Kidney tubule cell (primary cell): ENCODE measurements around the gene FBXL2.

ENCODE experiments used
- DNase-seq: peaks from one replicate; pipeline ENCODE4 v3.0.0-alpha.2; 2018; ENCODE audit warnings: low spot score

The FBXL2 gene

GRCh38 chr3:33277193-33277882 lies at the start of gene FBXL2:
TSS of gene FBXL2 (plus strand) at chr3:33277442. CDS start at chr3:33277513, 71 bp downstream.
- DNase-seq = peak; percentile 86

GRCh38 chr3:33229066-33229465 lies 48.2 kb upstream of the FBXL2 start:
- DNase-seq = no peak

DNA sequence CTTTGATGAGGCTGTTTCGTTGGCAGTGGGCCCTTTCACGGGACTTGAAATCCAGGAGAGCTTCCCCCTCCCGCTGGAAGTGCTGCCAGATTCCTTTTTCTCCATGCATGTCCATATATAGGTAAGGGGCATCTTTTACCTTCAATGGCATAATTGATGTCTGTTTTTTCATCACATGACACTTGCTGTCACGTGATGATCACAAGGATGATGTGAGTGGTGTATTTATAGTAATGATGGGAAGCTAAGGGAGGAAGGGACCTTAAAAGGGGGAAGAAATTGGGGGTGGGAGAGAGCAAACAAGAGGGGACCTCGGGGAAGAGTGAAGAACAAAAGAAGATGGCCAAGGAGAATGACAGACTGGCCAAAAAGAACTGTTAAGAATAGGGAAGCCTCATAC lies 47.3 kb upstream of the FBXL2 start:
- DNase-seq = no peak

- DNase-seq = no peak
These were observed 45.3 kb upstream of the FBXL2 start for GRCh38 chr3:33231756-33232465.

GRCh38 chr3:33233884-33234283 lies 43.4 kb upstream of the FBXL2 start:
- no peak for DNase-seq

- DNase-seq = no peak
These were observed 41.2 kb upstream of the FBXL2 start for GRCh38 chr3:33236005-33236404.

GRCh38 chr3:33237439-33237838 lies 39.8 kb upstream of the FBXL2 start:
- DNase-seq = no peak

GRCh38 chr3:33238923-33239322 lies 38.3 kb upstream of the FBXL2 start:
- no peak for DNase-seq

- DNase-seq = no peak
These were observed 37.0 kb upstream of the FBXL2 start for GRCh38 chr3:33240261-33240660.

- no peak for DNase-seq
These were observed 30.5 kb upstream of the FBXL2 start for GRCh38 chr3:33246786-33247185.

DNA sequence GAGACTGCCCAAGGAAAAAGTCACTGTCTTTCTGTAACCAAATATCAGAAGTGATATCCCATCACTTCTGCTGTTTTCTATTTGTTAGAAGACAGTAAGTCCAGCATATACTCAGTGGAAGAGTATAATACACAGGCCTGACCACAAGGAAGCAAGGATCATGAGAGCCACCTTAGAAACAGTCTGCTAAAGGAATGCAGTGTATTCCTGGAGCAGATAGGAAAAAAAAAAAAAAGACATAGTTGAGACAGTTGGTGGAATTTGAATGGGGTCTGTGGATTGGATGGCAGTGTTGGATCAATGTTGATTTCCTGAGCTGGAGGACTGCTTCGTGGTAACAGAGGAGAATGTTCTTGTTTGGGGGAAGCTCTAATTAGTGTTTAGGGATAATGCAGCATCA lies 26.5 kb upstream of the FBXL2 start:
- no peak for DNase-seq

- no peak for DNase-seq
These were observed 21.0 kb upstream of the FBXL2 start for GRCh38 chr3:33256249-33256648.

DNA sequence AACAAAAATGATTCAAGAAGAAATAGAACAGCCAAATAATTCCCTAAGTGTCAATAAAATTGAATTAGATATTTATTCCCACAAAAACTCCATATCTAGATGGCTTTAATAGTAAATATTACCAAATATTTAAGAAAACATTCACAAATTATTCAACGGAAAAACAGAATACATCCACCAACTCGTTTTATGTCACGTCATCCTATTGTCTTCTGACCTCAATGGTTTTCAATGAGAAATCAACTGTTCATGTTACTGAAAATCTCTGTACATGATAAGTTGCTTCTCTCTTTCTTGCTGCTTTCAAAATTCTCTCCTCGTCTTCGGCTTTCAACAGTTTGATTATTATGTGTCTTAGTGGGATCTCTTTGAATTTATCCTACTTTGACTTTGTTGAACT lies 17.1 kb upstream of the FBXL2 start:
- DNase-seq = no peak

GRCh38 chr3:33269385-33269784 lies 7.9 kb upstream of the FBXL2 start:
- no peak for DNase-seq

GRCh38 chr3:33271324-33271723 lies 5.9 kb upstream of the FBXL2 start:
- DNase-seq = no peak

DNA sequence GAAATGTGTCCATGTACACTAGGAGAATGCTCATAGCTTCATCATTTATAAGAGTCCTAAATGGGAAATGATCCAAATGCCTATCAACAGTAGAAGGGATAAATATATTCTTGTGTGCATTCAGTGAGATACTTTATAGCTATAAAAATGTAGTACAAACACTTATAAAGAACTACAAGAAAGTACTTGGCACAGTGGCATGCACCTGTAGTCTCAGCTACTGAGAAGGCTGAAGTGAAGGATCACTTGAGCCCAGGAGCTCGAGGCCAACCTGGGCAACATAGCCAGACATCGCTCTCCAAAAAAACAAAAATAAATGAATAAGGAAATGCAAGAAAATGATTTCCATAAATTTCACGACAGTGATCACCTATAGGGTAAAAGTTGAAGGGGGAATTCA lies 3.6 kb upstream of the FBXL2 start:
- no peak for DNase-seq

DNA sequence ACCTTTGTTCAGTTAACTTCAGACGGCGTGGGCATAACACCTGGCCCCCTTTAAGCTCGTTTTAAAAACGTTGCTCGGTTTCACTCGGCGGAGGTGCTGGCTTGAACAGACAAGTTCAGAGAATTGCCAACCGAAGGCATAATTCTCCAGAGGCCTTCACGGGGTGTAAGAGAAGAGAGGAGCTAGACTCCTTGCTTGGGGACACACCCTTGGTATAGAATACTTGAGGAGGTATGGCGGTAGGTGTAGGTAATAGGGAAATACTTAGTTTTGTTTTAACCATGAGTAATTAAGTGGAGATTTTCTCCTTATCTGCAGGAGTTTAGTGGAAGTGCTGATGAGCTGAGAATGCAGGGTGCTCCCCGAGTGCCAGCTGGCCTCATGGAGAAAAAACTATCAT lies 921 bp downstream of the FBXL2 start:
- DNase-seq = peak; percentile 31

DNA sequence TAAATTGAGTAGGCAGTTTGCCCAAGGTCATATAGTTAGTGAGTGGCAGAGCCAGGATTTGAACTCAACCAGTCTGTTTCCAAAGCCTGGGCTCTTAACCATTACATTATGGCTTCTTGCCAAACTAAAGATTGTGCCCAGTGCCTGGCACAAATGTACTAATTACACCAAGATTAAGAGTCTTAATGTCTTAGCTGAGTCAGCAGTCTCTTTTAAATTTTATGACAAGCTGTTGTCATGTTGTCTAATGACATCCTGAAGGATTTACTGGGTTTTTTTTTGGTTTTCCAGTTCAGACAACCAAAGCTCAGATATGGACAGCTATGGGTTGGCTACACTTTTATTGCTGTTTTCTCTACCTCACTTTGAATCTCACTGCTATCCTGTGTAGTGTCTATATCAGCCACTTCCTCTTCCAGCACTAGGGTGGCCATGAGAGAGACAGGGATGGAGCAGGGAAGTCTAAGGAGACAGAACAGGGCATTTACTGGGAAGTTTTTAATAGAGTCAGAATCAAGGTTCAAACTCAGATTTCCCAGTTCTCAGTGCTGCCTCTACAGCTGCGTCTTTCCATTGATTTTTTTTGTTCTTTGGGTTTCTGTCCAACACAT lies 10.5 kb downstream of the FBXL2 start:
- DNase-seq = no peak

GRCh38 chr3:33299395-33300081 lies 22.3 kb downstream of the FBXL2 start:
- DNase-seq = peak; percentile 91

GRCh38 chr3:33312361-33312760 lies 35.1 kb downstream of the FBXL2 start:
- DNase-seq = no peak

- peak; percentile 65 for DNase-seq
These were observed 36.1 kb downstream of the FBXL2 start for GRCh38 chr3:33313331-33313730.

GRCh38 chr3:33314993-33315392 lies 37.8 kb downstream of the FBXL2 start:
- no peak for DNase-seq

DNA sequence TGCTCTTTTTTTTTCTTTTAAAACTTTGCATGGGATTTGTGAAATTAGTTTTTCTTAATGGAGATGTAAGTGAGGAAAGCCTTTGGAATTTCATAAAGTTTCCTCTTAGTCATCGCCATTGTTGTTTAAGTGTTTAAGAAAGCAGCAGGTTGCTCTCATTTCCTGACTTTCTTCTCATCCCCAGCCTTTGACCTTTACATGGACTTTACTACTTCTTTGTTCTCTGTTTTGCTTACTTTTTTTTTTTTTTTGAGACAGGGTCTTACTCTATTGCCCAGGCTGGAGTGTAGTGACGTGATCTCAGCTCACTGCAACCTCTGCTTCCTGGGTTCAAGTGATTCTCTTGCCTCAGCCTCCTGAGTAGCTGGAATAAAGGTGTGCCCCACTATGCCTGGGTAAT lies 38.6 kb downstream of the FBXL2 start:
- peak; percentile 76 for DNase-seq
